Fibroblast of lung (primary cell): Measurements from ENCODE around the gene TNIP2. TPM values are rescaled to one million over a fixed set of nuclear protein-coding genes. Genes with fewer than 3 reads are reported as not detected.

Source experiments
- DNase-seq, 2 donors: peaks; one replicate each; pipeline versions ENCODE4 v3.0.0 to v3.0.0-alpha.2; 2010; ENCODE audit warnings: low read depth in 2 of 2
- H2AFZ ChIP-seq: 2 replicates; pipeline ENCODE4 v1.5.1; 2012; ENCODE audit warnings: low read length, control low read depth, inconsistent platforms
- H3K27ac ChIP-seq: 2 replicates; pipeline ENCODE4 v1.5.1; 2011; ENCODE audit warnings: low read length, control low read depth; ENCODE audit not compliant: insufficient read depth
- H3K27me3 ChIP-seq: 2 replicates; pipeline ENCODE4 v1.5.1; 2011; ENCODE audit warnings: mild to moderate bottlenecking, low read length; ENCODE audit not compliant: control insufficient read depth, insufficient read depth
- H3K36me3 ChIP-seq: 2 replicates; pipeline ENCODE4 v1.5.1; 2011; ENCODE audit warnings: low read length; ENCODE audit not compliant: control insufficient read depth, insufficient read depth
- H3K4me1 ChIP-seq: 2 replicates; pipeline ENCODE4 v1.5.1; 2011; ENCODE audit warnings: low read length; ENCODE audit not compliant: control insufficient read depth, insufficient read depth; ENCODE audit errors: extremely low read depth
- H3K4me2 ChIP-seq: 2 replicates; pipeline ENCODE4 v1.5.1; 2011; ENCODE audit warnings: low read length, control low read depth; ENCODE audit not compliant: insufficient read depth; ENCODE audit errors: extremely low read depth
- H3K4me3 ChIP-seq, 4 experiments: fragments of 200-600 bp in 1 of 4; sonication (generic) in 1 of 4; replicated peaks in 1 of 4; 2 replicates each; pipeline ENCODE4 v1.5.1; 2011 to 2016; ENCODE audit warnings: low read length in 4 of 4, low read depth in 3 of 4, mild to moderate bottlenecking in 3 of 4, control low read depth in 2 of 4, inconsistent platforms in 1 of 4, mixed read lengths in 1 of 4; ENCODE audit not compliant: insufficient read depth in 1 of 4; ENCODE audit errors: control extremely low read depth in 1 of 4
- H3K79me2 ChIP-seq: 2 replicates; pipeline ENCODE4 v1.5.1; 2012; ENCODE audit warnings: mild to moderate bottlenecking, low read length, inconsistent platforms; ENCODE audit not compliant: control insufficient read depth, insufficient read depth
- H3K9ac ChIP-seq: 2 replicates; pipeline ENCODE4 v1.5.1; 2011; ENCODE audit warnings: mild to moderate bottlenecking, low read length, control low read depth; ENCODE audit not compliant: insufficient read depth
- H3K9me3 ChIP-seq: 2 replicates; pipeline ENCODE4 v1.5.1; 2012; ENCODE audit warnings: low read depth, low read length; ENCODE audit not compliant: control insufficient read depth, insufficient read depth
- H4K20me1 ChIP-seq: 2 replicates; pipeline ENCODE4 v1.5.1; 2011; ENCODE audit warnings: low read length; ENCODE audit not compliant: control insufficient read depth, insufficient read depth; ENCODE audit errors: extremely low read depth
- CTCF ChIP-seq, 2 donors: IDR thresholded peaks in 1 of 2; conservative IDR thresholded peaks in 1 of 2; 1 replicate in 1 of 2; 2 replicates in 1 of 2; pipeline ENCODE4 v1.5.1; 2011 to 2012; ENCODE audit warnings: low read length in 2 of 2, control low read depth in 1 of 2, inconsistent platforms in 1 of 2, low read depth in 1 of 2, mild to moderate bottlenecking in 1 of 2
- EZH2 ChIP-seq: IDR thresholded peaks from 2 replicates; pipeline ENCODE4 v1.5.1; 2012; ENCODE audit warnings: low read length, control low read depth, mild to moderate bottlenecking; ENCODE audit errors: missing control alignments
- polyA plus RNA-seq, 2 donors: library from polyadenylated mRNA; depleted of rRNA in 1 of 2; stranded (reverse) in 1 of 2; unstranded in 1 of 2; fragments of >200 nt; gene quantifications; 2 replicates each; pipeline ENCODE4 v1.2.1, GENCODE V29; 2011 to 2012; ENCODE audit warnings: missing spikeins in 1 of 2
- total RNA-seq: library from RNA; depleted of rRNA; stranded (reverse); fragments of >200 nt; gene quantifications from 2 replicates; pipeline ENCODE4 v1.2.1, GENCODE V29; 2014

The TNIP2 gene
- total and polyA plus RNA-seq, 2 donors (not counting 1 experiment from before 2014, with no cell fraction given): 21.8 to 56.5 TPM

- no peak overlapping the region for H2AFZ ChIP-seq
- H3K27ac ChIP-seq: no peak overlapping the region
- TF ChIP-seq CTCF (conservative IDR thresholded peaks at IDR 0.05 in 1 of 2, IDR thresholded peaks at IDR 0.05 in 1 of 2; ENCODE audit: low read depth in 1 of 2, low read length in 2 of 2) (no peak), EZH2 (no peak)
- H3K36me3 ChIP-seq: peaks cover 14% of the 10 kb centered on the region
- no peaks in the 10 kb centered on the region for H3K27me3 ChIP-seq
- H4K20me1 ChIP-seq: no peaks in the 10 kb centered on the region
- peaks cover 15% of the 10 kb centered on the region for H3K4me1 ChIP-seq
- no peak overlapping the region for H3K4me2 ChIP-seq
- no peak for DNase-seq
- peaks cover 21% of the 10 kb centered on the region for H3K79me2 ChIP-seq
- H3K9ac ChIP-seq: no peak overlapping the region
- no peaks in the 10 kb centered on the region for H3K9me3 ChIP-seq
- H3K4me3 ChIP-seq: no peak overlapping the region
Measured at GRCh38 chr4:2750719-2751605, 5.2 kb downstream of the TNIP2 start.

- Histone ChIP-seq H4K20me1 (no peaks in the 10 kb centered on the region), H3K9me3 (no peaks in the 10 kb centered on the region), H3K9ac (no peak overlapping the region), H3K27me3 (no peaks in the 10 kb centered on the region), H3K4me3 (no peak overlapping the region), H3K4me2 (no peak overlapping the region), H3K4me1 (peaks cover 15% of the 10 kb centered on the region), H3K27ac (no peak overlapping the region), H3K79me2 (peaks cover 3% of the 10 kb centered on the region), H2AFZ (no peak overlapping the region), H3K36me3 (peaks cover 19% of the 10 kb centered on the region)
- TF ChIP-seq CTCF (conservative IDR thresholded peaks at IDR 0.05 in 1 of 2, IDR thresholded peaks at IDR 0.05 in 1 of 2; ENCODE audit: low read depth in 1 of 2, low read length in 2 of 2) (no peak), EZH2 (no peak)
- no peak for DNase-seq
Measured at GRCh38 chr4:2746891-2747695, 9.0 kb downstream of the TNIP2 start.
